ELR (cell line): ENCODE measurements around the gene SMG6.

Source experiments
- DNase-seq: peaks from one replicate; pipeline ENCODE4 v3.0.0-alpha.2; 2015; ENCODE audit warnings: low read depth

SMG6 gene

DNA sequence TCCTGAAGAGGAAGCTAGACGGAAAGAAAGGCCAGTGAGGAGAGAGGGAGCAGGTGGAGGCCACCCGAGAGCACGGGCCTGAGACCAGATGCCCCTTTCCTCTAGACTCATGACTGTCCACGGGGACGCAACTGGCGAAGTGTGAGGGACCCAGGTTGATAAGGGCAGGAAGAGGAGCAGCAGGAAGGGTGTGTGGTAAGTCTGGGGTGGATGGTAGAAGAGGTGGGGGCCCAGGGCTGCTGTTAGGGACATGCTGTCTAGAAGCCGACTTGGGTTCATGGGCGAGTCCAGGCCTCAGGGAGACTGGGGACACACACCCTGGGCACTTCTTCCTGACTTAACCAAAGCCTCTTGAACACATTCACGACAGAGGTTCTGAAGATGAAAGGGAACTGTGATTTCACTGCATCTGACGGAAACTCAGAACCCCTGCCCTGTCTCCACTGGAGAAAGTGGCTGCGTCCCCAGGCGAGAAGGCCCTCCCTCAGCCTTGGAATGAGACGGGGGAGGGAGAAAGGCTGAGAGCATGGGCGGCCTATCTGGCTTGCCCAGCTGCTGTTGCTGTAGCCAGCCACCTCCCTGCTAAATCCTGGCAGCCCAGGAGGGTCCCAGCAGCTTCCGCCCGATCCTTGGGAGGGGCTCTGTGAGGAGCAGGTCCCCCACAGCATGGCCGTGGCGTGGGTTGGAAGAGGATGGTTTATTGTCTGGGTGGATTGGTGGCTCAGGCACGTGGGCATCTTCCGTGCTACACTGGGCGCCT is 242.7 kb downstream of the SMG6 start:
- DNase-seq, result no peak

DNA sequence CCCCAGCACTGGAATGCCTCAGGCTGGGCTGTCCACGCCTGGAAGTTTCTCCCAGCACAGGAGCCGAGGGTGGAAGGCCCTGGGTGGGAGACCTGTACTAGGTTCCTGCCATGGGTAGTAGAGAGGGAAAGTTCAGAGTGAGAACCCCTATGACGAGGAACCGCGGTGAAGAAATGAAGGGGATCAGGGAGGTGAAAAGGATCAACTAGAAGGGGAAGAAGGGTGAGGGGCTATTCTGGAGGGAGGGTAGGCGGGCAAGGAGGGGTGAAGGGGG is 243.3 kb downstream of the SMG6 start:
- no peak for DNase-seq

DNA sequence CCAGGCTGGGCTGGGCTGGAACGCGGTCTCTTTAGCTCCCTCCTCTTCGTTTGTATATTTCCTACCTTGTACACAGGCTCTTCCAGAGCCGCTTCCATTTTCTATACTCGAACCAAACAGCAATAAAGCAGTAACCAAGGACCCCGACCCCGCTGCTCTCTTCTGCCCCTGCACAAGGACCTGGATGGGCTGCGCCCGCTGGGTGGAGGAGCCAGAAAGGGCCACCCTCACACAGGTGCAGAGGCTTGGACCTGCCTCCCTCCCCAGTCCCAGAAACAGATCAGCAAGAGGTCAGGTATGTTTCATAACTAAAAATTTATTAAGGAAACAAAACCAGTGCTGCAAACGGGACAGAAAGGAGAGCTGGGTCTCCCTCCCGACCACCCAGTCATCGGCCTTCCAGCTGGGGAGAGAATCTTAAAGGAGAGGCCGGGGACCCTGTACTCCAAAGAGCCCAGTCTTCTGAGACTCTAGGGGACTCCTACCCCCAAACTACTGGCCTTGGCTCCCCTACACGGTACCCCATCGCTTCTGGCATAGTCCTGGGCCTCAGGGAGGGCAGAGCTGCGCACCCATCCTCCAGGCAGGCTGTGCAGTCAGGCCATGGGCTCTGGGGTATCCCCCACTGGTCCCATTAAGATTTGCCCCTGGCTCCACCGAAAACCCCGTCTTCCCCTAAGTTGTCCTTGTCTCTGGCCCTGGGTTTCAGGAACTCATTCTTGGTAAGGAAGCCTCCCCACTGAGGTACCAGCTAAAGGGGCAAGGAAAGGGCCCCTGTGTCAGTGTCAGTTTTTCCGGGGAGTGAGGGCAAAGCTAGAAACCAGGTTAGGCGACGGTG is 243.8 kb downstream of the SMG6 start:
- DNase-seq, result no peak

DNA sequence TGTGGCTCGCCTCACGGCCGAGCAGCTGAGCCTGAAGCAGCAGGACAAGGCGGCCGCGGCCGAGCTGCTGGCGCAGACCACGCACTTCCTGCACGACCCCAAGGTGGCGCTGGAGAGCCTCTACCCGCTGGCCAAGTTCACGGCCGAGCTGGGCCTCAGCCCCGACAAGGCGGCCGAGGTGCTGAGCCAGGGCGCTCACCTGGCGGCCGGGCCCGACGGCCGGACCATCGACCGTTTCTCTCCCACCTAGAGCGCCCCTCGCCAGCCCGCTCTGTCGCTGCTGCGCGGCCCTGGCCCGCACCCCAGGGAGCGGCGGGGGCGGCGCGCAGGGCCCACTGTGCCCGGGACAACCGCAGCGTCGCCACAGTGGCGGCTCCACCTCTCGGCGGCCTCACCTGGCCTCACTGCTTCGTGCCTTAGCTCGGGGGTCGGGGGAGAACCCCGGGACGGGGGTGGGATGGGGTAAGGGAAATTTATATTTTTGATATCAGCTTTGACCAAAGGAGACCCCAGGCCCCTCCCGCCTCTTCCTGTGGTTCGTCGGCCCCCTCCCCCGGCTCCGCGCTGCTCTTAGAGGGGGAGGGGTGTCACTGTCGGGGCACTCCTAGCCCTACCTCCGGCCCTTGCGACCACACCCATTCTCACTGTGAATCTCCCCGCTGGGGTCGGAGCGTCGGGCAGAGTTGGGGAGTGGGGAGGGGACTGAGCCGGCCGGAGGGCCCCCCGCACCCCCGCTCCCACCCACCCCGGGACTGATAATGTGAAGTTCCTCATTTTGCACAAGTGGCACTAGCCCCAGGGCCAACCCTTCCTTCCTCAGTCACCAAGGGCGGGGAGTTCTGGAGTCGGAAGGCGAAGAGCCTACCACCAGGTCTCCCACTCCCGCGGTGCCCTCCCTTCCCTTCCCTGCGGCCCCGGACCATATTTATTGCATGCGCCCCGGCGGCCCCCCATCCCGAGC is 244.7 kb downstream of the SMG6 start:
- no peak for DNase-seq

DNA sequence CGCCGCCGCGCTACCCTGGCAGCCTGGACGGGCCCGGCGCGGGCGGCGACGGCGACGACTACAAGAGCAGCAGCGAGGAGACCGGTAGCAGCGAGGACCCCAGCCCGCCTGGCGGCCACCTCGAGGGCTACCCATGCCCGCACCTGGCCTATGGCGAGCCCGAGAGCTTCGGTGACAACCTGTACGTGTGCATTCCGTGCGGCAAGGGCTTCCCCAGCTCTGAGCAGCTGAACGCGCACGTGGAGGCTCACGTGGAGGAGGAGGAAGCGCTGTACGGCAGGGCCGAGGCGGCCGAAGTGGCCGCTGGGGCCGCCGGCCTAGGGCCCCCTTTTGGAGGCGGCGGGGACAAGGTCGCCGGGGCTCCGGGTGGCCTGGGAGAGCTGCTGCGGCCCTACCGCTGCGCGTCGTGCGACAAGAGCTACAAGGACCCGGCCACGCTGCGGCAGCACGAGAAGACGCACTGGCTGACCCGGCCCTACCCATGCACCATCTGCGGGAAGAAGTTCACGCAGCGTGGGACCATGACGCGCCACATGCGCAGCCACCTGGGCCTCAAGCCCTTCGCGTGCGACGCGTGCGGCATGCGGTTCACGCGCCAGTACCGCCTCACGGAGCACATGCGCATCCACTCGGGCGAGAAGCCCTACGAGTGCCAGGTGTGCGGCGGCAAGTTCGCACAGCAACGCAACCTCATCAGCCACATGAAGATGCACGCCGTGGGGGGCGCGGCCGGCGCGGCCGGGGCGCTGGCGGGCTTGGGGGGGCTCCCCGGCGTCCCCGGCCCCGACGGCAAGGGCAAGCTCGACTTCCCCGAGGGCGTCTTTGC is 245.6 kb downstream of the SMG6 start:
- DNase-seq, result no peak

DNA sequence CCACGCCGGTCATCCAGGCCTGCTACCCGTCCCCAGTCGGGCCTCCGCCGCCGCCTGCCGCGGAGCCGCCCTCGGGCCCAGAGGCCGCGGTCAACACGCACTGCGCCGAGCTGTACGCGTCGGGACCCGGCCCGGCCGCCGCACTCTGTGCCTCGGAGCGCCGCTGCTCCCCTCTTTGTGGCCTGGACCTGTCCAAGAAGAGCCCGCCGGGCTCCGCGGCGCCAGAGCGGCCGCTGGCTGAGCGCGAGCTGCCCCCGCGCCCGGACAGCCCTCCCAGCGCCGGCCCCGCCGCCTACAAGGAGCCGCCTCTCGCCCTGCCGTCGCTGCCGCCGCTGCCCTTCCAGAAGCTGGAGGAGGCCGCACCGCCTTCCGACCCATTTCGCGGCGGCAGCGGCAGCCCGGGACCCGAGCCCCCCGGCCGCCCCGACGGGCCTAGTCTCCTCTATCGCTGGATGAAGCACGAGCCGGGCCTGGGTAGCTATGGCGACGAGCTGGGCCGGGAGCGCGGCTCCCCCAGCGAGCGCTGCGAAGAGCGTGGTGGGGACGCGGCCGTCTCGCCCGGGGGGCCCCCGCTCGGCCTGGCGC is 246.3 kb downstream of the SMG6 start:
- DNase-seq, result no peak

DNA sequence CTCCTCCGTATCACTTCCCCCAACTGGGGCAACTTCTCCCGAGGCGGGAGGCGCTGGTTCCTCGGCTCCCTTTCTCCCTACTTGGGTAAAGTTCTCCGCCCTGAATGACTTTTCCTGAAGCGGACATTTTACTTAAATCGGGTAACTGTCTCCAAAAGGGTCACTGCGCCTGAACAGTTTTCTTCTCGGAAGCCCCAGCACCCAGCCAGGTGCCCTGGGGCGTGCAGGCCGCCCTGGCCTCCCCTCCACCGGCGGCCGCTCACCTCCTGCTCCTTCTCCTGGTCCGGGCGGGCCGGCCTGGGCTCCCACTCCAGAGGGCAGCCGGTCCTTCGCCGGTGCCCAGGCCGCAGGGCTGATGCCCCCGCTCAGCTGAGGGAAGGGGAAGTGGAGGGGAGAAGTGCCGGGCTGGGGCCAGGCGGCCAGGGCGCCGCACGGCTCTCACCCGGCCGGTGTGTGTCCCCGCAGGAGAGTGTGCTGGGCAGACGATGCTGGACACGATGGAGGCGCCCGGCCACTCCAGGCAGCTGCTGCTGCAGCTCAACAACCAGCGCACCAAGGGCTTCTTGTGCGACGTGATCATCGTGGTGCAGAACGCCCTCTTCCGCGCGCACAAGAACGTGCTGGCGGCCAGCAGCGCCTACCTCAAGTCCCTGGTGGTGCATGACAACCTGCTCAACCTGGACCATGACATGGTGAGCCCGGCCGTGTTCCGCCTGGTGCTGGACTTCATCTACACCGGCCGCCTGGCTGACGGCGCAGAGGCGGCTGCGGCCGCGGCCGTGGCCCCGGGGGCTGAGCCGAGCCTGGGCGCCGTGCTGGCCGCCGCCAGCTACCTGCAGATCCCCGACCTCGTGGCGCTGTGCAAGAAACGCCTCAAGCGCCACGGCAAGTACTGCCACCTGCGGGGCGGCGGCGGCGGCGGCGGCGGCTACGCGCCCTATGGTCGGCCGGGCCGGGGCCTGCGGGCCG is 247.1 kb downstream of the SMG6 start:
- peak; percentile 70 for DNase-seq

DNA sequence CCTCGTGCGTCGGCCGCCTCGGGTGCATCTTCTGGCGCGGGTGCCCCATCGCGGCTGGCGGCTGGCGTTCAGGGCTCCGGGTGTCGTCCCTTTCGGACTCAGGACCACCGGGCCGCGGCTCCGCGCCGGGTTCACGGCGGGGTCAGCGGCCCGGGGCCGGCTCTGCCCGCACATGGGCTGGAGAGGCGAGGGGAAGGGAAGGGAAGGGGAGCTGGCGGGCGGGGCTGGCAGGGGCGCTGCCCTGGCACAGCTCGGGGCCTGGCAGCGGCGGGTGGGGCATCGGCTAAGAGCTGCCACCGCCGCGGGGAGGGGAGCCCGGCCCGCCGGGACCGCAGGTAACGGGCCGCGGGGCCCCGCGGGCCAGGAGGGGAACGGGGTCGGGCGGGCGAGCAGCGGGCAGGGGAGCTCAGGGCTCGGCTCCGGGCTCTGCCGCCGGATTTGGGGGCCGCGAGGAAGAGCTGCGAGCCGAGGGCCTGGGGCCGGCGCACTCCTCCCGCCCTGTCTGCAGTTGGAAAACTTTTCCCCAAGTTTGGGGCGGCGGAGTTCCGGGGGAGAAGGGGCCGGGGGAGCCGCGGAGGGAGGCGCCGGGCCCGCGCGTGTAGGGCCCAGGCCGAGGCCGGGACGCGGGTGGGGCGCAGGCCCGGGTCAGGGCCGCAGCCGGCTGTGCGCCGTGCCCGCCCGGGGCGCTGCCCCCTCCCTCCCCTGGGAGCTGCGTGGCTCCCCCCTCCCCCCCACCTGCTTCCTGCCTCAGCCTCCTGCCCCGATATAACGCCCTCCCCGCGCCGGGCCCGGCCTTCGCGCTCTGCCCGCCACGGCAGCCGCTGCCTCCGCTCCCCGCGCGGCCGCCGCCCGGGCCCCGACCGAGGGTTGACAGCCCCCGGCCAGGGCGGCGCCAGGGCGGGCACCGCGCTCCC is 248.0 kb downstream of the SMG6 start:
- peak; percentile 70 for DNase-seq

DNA sequence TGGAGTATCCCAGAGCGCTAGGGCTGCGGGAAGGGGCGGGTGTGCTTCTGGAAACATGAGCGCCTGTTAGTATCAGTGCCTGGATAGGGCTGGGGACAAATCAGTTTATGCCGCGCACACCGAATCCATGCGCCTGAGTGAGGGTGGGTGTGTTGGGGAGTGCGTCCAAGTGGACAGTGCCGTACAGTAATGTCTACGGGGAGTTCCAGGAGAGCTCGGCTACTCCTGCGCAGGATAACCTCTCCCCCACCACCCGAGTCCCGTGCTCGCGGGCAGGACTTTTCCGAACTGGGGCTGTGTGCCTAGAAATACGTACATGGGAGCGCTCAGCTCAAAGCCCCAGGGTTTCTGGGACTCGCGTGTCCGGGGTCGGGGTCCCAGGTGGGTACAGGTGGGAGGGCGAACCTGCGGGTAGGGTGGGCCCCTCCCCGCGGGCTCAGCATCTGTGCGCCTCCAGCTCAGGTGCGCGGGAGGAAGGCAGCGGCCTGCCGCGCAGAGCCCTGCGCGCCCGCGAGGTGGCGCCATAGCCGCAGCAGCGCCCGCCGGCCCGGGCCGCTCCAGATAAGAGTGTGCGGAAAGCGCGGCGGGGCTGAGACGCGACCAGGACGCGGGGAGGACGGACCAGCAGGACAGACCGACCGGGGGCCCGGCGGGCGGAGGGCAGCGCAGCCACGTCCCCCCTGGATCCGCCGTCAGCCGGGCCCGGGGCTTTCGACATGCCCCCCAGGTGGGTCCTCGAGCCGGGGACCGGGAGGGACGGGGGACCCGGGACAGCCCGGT is 248.9 kb downstream of the SMG6 start, which contains the start of gene HIC1:
Gene HIC1, plus strand, starts transcription at position 592 of the 780 bp plus-strand sequence. CDS start 1,588 bp downstream, outside the sequence.
- peak; percentile 87 for DNase-seq

DNA sequence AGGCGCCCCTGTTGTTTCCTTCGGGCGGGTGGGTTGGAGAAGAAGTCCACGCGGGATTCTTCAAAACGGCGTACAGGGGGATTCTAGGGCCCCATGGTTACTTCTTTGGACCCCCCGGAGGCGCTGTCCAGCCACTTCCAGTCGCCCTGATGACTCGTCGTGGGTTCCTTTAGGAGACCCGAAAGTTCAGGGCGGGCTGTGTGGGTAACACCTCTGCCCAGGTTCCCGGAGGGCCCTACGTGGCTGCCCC is 249.4 kb downstream of the SMG6 start:
- DNase-seq, result no peak

DNA sequence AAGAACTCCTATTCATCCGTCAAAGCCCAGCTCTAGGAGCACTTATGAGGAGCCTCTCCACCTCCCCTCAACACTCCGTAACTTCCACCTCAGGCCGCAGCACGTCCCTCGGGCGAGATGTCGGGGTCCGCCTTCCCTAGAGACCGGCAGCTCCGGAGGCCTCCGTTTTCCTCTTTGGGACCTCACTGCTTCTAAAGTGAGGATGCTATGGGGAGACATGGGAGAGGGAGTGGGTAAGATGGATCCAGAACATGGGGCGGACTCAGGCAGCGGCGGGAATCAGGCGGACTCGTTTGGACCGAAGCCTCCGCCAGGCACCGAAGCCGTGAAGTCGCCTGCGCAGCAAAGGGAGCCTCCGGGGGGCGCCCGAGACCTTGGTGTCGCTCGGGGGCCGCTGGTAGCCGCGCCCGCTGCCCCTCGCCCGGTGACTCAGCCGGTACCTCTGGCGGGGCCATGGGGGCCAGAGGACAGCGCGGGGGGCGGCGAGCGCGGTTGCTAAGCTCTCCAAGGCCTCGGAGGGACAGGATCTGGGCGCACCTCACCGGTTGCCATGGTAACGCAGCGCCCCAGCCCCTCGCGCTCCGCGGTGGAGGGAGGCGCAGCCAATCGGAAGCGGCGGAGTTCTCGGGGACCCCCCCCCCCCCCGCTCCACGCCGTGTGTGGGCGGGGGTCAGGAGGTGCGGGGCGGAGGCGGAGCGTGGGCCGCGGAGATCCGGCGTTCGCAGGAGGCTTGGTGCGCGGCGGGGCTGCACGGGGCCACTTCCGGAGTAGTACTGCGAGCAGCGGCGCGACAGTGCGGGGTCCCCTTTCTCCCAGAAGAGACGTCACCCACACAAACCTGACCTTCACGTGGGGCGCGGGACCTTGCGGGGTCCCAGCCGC is 250.0 kb downstream of the SMG6 start:
- DNase-seq, result peak; percentile 85

DNA sequence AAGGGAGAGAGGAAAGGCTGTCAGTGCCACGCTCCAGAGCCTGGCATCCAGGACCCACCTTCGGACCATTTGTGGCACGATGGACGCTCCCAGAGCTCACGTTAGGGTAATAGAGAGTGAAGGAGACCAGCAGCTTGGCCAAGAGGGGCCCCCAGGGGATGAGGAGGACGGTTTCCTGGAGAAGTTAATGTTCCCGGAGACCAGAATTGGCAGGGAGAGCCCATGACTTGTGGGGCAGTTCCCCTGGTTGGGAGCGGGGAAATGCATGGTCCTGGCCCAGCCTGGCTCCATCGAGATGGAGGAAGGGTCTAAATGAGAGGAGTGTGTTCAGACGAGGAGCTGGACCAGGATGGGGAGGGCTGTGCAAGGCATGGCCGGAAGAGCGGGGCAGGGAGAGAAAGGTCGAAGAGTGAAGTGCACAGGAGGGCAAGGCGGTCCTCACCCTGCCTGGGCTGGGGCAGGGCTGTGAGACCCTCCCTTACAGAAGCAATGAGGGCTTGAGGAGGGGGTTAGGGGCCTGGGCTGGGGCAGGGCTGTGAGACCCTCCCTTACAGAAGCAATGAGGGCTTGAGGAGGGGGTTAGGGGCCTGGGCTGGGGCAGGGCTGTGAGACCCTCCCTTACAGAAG is 251.5 kb downstream of the SMG6 start:
- no peak for DNase-seq

DNA sequence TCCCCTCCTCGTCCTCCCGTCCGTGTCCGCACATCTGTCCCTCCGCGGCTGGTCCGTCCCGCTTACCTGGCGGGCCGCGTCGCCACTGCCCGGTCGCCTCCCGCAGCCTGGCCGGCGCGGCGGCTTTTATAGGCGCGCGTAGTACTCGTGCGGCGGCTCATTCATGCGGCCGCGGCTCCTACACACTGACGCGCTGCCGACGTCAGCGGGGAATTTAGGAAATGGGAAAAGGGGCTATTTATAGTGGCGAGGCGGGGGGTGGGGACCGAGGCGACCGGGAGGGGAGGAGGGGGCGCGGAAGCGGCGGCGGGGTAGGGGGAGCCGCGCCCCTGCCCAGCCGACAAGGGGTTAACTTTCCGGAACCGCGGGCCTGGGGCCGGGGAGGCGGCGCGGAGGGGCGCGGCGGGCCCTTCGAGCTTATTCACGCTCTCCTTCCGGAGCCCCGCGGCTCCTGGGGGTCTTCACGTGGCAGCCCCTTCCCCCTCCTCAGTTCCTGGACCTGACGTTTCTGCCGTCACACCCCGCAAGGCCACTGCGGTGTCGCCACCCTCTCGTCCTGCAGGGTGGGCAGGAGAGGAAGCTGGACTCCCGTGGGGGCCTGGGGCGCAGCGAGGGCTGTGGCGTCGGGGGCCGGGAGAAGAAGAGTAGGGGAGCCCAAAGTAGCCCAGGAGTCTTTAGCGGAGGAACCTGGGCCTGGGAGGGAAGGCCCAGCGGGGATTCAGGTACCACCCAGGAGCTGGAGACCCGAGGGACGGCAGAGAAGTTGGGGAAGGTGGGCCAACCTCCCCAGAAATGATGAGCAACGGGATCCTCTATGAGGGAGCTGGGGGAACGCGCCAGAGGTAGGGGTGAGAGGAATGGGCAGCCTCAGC is 252.3 kb downstream of the SMG6 start:
- peak; percentile 62 for DNase-seq

DNA sequence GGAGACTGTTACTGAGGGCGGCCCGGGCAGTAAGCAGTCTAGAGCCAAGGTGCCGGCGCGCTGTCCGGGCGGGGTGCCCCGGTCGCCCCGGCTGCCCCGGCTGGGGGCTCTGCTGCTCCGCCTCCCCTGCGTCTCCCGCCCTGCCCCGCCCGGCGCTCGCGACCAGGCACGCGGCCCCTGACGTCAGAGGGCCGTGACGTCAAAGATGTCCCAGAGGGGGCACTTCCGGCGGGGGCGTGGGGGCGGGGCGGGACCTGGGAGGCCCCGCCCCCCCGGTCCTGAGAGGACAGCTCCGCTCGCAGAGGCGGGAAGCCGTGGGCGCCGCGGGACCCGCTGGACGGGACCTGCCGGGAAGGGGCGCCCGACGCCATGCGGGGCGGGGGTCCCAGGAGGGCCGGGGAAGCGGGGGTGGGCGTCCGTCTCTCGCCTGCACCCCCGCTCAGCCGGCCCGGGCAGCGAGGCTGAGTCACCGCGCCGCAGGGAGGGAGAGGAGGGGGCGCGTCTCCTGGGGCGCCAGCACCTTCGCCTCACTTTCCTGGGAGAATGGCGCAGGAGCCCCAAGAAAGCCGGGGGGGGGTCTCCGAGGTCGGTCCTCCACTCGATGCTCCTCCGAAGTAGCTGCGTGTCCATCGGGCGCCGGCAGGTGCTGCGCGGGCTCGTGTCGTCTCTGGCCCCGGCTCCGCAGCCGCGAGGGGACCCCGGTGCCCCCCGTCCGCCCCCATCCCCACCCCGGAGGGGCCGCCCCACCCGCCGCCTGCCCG is 253.1 kb downstream of the SMG6 start:
- DNase-seq, result peak; percentile 72
